K562 (cell line): ENCODE measurements around the gene GDF15. TPM values are rescaled to one million over a fixed set of nuclear protein-coding genes. Genes with fewer than 3 reads are reported as not detected.

ENCODE experiments used
- HDGF ChIP-seq: fragments of 450-650 bp; IDR thresholded peaks from 2 replicates; pipeline ENCODE4 v1.6.1; 2016
- HSF4 ChIP-seq: fragments of 250-450 bp; sonication (Bioruptor Pico); IDR thresholded peaks from 2 replicates; pipeline ENCODE4 v2.1.2; 2022; ENCODE audit warnings: mild to moderate bottlenecking, moderate library complexity, borderline replicate concordance
- NFRKB ChIP-seq: fragments of 450-650 bp; IDR thresholded peaks from 2 replicates; pipeline ENCODE4 v1.6.1; 2016; ENCODE audit warnings: low read depth
- POLR2AphosphoS2 ChIP-seq: IDR thresholded peaks from 2 replicates; pipeline ENCODE4 v1.6.1; 2012; ENCODE audit warnings: low read length, improper control_type of control experiment
- POU5F1 ChIP-seq: fragments of 150-350 bp; IDR thresholded peaks from 2 replicates; pipeline ENCODE4 v1.6.1; 2014; ENCODE audit warnings: borderline replicate concordance, low read length, low read depth, mild to moderate bottlenecking; ENCODE audit not compliant: partially characterized antibody
- SMAD1 ChIP-seq: fragments of 150-350 bp; IDR thresholded peaks from 2 replicates; pipeline ENCODE4 v1.6.1; 2014; ENCODE audit warnings: low read length, low read depth; ENCODE audit not compliant: partially characterized antibody
- SMAD3 ChIP-seq: fragments of 450-650 bp; formaldehyde crosslinking; conservative IDR thresholded peaks from 2 replicates; pipeline ENCODE4 v1.4.0; 2020; ENCODE audit warnings: mild to moderate bottlenecking
- SOX6 ChIP-seq: fragments of 450-650 bp; IDR thresholded peaks from 2 replicates; pipeline ENCODE4 v1.6.1; 2014; ENCODE audit warnings: mild to moderate bottlenecking
- STAT5B ChIP-seq: fragments of 250-450 bp; sonication (Bioruptor Pico); IDR thresholded peaks from 2 replicates; pipeline ENCODE4 v1.8.0; 2021; ENCODE audit warnings: mild to moderate bottlenecking, inconsistent platforms
- TAF1 ChIP-seq: IDR thresholded peaks from 2 replicates; pipeline ENCODE4 v1.6.1; 2011; ENCODE audit warnings: mild to moderate bottlenecking, low read length, moderate library complexity; ENCODE audit not compliant: insufficient read depth, control insufficient read depth, severe bottlenecking; ENCODE audit errors: extremely low read depth
- TAF9B ChIP-seq: fragments of 450-650 bp; IDR thresholded peaks from 2 replicates; pipeline ENCODE4 v1.6.1; 2018; ENCODE audit warnings: mild to moderate bottlenecking; ENCODE audit not compliant: partially characterized antibody
- YBX1 ChIP-seq: fragments of 450-650 bp; IDR thresholded peaks from 2 replicates; pipeline ENCODE4 v1.7.1; 2016; ENCODE audit warnings: mild to moderate bottlenecking
- ZFX ChIP-seq: sonication (generic); formaldehyde crosslinking; IDR thresholded peaks from 2 replicates; pipeline ENCODE4 v1.8.0; 2022; ENCODE audit warnings: mild to moderate bottlenecking, missing genetic modification reagents, moderate library complexity
- ZNF239 ChIP-seq: fragments of 250-450 bp; sonication (Bioruptor Pico); IDR thresholded peaks from 2 replicates; pipeline ENCODE4 v1.4.0; 2020; ENCODE audit warnings: mild to moderate bottlenecking
- ZNF3 ChIP-seq: fragments of 250-450 bp; sonication (Bioruptor Pico); IDR thresholded peaks from 2 replicates; pipeline ENCODE4 v1.5.0; 2021; ENCODE audit warnings: mild to moderate bottlenecking, moderate library complexity
- ZNF584 ChIP-seq: fragments of 200-800 bp; sonication (Bioruptor generic); IDR thresholded peaks from 2 replicates; pipeline ENCODE4 v1.6.1; 2016; ENCODE audit warnings: low read depth, mild to moderate bottlenecking, missing genetic modification characterization, missing compliant biosample characterization
- ZSCAN32 ChIP-seq: fragments of 450-650 bp; formaldehyde crosslinking; IDR thresholded peaks from 2 replicates; pipeline ENCODE4 v1.4.0; 2020; ENCODE audit warnings: mild to moderate bottlenecking, moderate library complexity
- polyA plus RNA-seq, 8 experiments: library from polyadenylated mRNA; depleted of rRNA in 4 of 8; stranded (reverse) in 5 of 8; unstranded in 3 of 8; fragments of >200 nt; fragmentation: Nextera tagmentation in 2 of 8; fragmentation: Illumina TruSeq in 1 of 8; extraction: Ambion mirVana in 2 of 8; extraction: Trizol in 1 of 8; gene quantifications; 2 replicates each; pipeline versions ENCODE4 v1.2.1 to v1.2.3, GENCODE V29; 2011 to 2014; ENCODE audit warnings: inconsistent platforms in 1 of 8, missing spikeins in 1 of 8
- total RNA-seq, 7 experiments: library from RNA; depleted of rRNA in 6 of 7; stranded (reverse); fragments of >200 nt in 6 of 7; fragmentation: Illumina TruSeq in 2 of 7; extraction: Trizol in 2 of 7; gene quantifications; 2 replicates each; pipeline versions ENCODE4 v1.2.1 to v1.2.3, GENCODE V29; 2011 to 2021; ENCODE audit warnings: low replicate concordance in 1 of 7
- TF ChIP-seq, protein P1 (sequence below): fragments of 250-450 bp; sonication (Bioruptor Pico); IDR thresholded peaks from 2 replicates; pipeline ENCODE4 v1.4.0; 2020; ENCODE audit warnings: borderline replicate concordance
- TF ChIP-seq, protein P2 (sequence below): sonication (generic); formaldehyde crosslinking; IDR thresholded peaks from 2 replicates; pipeline ENCODE4 v1.8.1; 2023; ENCODE audit warnings: mild to moderate bottlenecking, missing genetic modification reagents
- TF ChIP-seq, protein P3 (sequence below), 2 experiments: fragments of 200-800 bp in 1 of 2; sonication (Bioruptor generic) in 1 of 2; sonication (generic) in 1 of 2; formaldehyde crosslinking in 1 of 2; IDR thresholded peaks in 1 of 2; conservative IDR thresholded peaks in 1 of 2; 2 replicates each; pipeline versions ENCODE4 v1.5.0 to v1.6.1; 2016 to 2020; ENCODE audit warnings: missing compliant biosample characterization in 1 of 2, missing genetic modification characterization in 1 of 2, missing genetic modification reagents in 1 of 2
- TF ChIP-seq, protein P4 (sequence below): fragments of 250-450 bp; sonication (Bioruptor Pico); IDR thresholded peaks from 2 replicates; pipeline ENCODE4 v1.4.0; 2020; ENCODE audit warnings: mild to moderate bottlenecking

Gene GDF15
- total and polyA plus RNA-seq, 9 of the 15 experiments (the other 6 are each of a cell fraction or from before 2014, with no cell fraction given) = 2.3 to 82.4 (median 12.5) TPM

DNA sequence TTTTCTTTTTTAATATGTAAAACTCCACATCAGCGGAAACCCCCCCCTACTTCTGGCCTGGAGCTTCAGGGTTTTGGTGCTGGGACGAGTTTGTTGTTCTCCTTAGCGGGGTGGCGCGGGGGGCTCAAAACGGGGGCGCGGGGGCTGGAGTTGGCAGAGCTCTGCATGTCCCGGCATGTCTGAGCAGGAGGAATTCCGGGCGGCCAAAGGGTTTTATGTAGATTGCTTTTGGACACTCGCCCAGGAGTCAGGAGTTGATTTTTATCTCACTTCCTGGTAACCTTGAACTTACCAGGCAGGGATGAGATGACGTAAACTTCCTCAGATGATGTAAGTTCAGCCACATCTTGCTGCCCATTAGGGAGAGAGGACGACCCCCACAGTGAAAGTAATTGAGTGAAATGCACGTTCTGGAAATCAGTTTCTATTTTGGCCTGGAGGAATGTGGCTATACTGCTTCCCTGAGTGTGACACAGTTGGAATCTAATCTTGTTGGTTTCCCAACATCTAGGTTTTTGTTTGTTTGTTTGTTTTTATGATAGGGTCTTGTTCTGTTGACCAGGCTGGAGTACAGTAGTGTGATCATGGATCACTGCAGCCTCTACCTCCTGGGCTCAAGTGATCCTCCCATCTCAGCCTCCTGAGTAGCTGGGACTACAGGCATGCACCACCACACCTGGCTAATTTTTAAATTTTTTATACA lies 21.0 kb upstream of the GDF15 start (continued):
- TF ChIP-seq HSF4 (CRISPR knock-in tag) (peak; percentile 85; the same call in 1 of the 2 replicates), POLR2AphosphoS2 (peak; percentile 60; the same call in 1 of the 2 replicates), HDGF (no peak), ZFX (CRISPR knock-in tag) (peak; percentile 6; the same call in 1 of the 2 replicates), TAF9B (peak; percentile 92), STAT5B (0 out of 2 replicates have a peak, but pooled peaks have one; percentile 6), SMAD3 (CRISPR knock-in tag) (peak; percentile 65), ZSCAN32 (CRISPR knock-in tag) (peak; percentile 82), POU5F1 (no peak), SOX6 (peak; percentile 62; the same call in 1 of the 2 replicates), NFRKB (peak; percentile 98), ZNF584 (CRISPR knock-in tag) (peak; percentile 92), SMAD1 (peak; percentile 76), ZNF239 (CRISPR knock-in tag) (0 out of 2 replicates have a peak, but pooled peaks have one; percentile 60), YBX1 (no peak), ZNF3 (0 out of 2 replicates have a peak, but pooled peaks have one; percentile 46), TAF1 (peak; percentile 19)
- TF ChIP-seq, protein P1, sequence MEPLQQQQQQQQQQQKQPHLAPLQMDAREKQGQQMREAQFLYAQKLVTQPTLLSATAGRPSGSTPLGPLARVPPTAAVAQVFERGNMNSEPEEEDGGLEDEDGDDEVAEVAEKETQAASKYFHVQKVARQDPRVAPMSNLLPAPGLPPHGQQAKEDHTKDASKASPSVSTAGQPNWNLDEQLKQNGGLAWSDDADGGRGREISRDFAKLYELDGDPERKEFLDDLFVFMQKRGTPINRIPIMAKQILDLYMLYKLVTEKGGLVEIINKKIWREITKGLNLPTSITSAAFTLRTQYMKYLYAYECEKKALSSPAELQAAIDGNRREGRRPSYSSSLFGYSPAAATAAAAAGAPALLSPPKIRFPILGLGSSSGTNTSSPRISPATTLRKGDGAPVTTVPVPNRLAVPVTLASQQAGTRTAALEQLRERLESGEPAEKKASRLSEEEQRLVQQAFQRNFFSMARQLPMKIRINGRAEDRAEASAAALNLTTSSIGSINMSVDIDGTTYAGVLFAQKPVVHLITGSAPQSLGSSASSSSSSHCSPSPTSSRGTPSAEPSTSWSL = no peak
- TF ChIP-seq, protein P2, sequence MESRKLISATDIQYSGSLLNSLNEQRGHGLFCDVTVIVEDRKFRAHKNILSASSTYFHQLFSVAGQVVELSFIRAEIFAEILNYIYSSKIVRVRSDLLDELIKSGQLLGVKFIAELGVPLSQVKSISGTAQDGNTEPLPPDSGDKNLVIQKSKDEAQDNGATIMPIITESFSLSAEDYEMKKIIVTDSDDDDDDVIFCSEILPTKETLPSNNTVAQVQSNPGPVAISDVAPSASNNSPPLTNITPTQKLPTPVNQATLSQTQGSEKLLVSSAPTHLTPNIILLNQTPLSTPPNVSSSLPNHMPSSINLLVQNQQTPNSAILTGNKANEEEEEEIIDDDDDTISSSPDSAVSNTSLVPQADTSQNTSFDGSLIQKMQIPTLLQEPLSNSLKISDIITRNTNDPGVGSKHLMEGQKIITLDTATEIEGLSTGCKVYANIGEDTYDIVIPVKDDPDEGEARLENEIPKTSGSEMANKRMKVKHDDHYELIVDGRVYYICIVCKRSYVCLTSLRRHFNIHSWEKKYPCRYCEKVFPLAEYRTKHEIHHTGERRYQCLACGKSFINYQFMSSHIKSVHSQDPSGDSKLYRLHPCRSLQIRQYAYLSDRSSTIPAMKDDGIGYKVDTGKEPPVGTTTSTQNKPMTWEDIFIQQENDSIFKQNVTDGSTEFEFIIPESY (CRISPR knock-in tag) = no peak
- TF ChIP-seq, protein P3, sequence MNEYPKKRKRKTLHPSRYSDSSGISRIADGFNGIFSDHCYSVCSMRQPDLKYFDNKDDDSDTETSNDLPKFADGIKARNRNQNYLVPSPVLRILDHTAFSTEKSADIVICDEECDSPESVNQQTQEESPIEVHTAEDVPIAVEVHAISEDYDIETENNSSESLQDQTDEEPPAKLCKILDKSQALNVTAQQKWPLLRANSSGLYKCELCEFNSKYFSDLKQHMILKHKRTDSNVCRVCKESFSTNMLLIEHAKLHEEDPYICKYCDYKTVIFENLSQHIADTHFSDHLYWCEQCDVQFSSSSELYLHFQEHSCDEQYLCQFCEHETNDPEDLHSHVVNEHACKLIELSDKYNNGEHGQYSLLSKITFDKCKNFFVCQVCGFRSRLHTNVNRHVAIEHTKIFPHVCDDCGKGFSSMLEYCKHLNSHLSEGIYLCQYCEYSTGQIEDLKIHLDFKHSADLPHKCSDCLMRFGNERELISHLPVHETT (CRISPR knock-in tag; conservative IDR thresholded peaks at IDR 0.05 in 1 of 2, IDR thresholded peaks at IDR 0.05 in 1 of 2) = peak in 1 of 2 experiments; percentile 86; a peak in 2 of 4 replicates
- TF ChIP-seq, protein P4, sequence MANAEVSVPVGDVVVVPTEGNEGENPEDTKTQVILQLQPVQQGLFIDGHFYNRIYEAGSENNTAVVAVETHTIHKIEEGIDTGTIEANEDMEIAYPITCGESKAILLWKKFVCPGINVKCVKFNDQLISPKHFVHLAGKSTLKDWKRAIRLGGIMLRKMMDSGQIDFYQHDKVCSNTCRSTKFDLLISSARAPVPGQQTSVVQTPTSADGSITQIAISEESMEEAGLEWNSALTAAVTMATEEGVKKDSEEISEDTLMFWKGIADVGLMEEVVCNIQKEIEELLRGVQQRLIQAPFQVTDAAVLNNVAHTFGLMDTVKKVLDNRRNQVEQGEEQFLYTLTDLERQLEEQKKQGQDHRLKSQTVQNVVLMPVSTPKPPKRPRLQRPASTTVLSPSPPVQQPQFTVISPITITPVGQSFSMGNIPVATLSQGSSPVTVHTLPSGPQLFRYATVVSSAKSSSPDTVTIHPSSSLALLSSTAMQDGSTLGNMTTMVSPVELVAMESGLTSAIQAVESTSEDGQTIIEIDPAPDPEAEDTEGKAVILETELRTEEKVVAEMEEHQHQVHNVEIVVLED (CRISPR knock-in tag) = peak; percentile 40; the same call in 1 of the 2 replicates
